B cell (primary cell): ENCODE results near the gene RASSF4. TPM values are rescaled to one million over a fixed set of nuclear protein-coding genes. Genes with fewer than 3 reads are reported as not detected.

Source experiments
- ATAC-seq: fragments of 200-7000 bp; cut with Tn5 transposase; one replicate; pipeline ENCODE4 v1.10.0; 2021; ENCODE audit warnings: low read depth, mild to moderate bottlenecking, moderate number of reproducible peaks, moderate library complexity
- CTCF ChIA-PET: fragments of 350-600 bp; sonication (Branson Sonifier 250); formaldehyde crosslinking; loops from one replicate; lab custom pipeline; 2021; ENCODE audit warnings: antibody characterized with exemption, inconsistent platforms; lab: Charles Lee
- POLR2A ChIA-PET: fragments of 350-600 bp; sonication (Branson Sonifier 250); formaldehyde crosslinking; loops from one replicate; lab custom pipeline; 2021; ENCODE audit warnings: antibody characterized with exemption; lab: Charles Lee
- DNase-seq: peaks from one replicate; pipeline ENCODE4 v3.0.0; 2013
- H2AFZ ChIP-seq: 2 replicates; pipeline ENCODE4 v1.6.1; 2012; ENCODE audit warnings: mild to moderate bottlenecking, low read depth, low read length; ENCODE audit not compliant: insufficient read depth, poor library complexity, severe bottlenecking
- H3K27ac ChIP-seq, 2 donors: 1 replicate in 1 of 2; 2 replicates in 1 of 2; pipeline ENCODE4 v1.5.1; 2012 to 2013; ENCODE audit warnings: low read length in 2 of 2, mild to moderate bottlenecking in 2 of 2, moderate library complexity in 1 of 2
- H3K27me3 ChIP-seq, 4 experiments: fragments of 200-600 bp in 1 of 4; sonication (generic) in 1 of 4; replicated peaks in 1 of 4; 1 replicate in 2 of 4; 2 replicates in 2 of 4; pipeline versions ENCODE4 v1.6.1 to v1.7.0; 2013 to 2016; ENCODE audit warnings: low read length in 3 of 4, mild to moderate bottlenecking in 2 of 4, mixed read lengths in 1 of 4, moderate library complexity in 1 of 4; ENCODE audit not compliant: insufficient read depth in 4 of 4, control insufficient read depth in 3 of 4; ENCODE audit errors: control extremely low read depth in 1 of 4
- H3K36me3 ChIP-seq, 2 experiments: replicated peaks in 1 of 2; 1 replicate in 1 of 2; 2 replicates in 1 of 2; pipeline versions ENCODE4 v1.6.1 to v1.7.1; 2013; ENCODE audit warnings: low read length in 1 of 2; ENCODE audit not compliant: insufficient read depth in 2 of 2, control insufficient read depth in 1 of 2; ENCODE audit errors: control extremely low read depth in 1 of 2, extremely low read depth in 1 of 2
- H3K4me1 ChIP-seq, 2 donors: fragments of 200-600 bp in 1 of 2; sonication (generic) in 1 of 2; 1 replicate in 1 of 2; 2 replicates in 1 of 2; pipeline versions ENCODE4 v1.5.1 to v1.6.1; 2013 to 2017; ENCODE audit warnings: low read length in 2 of 2; ENCODE audit not compliant: control insufficient read depth in 2 of 2, insufficient read depth in 2 of 2
- H3K4me2 ChIP-seq: replicated peaks from 2 replicates; pipeline ENCODE3; 2012; ENCODE audit warnings: mild to moderate bottlenecking, low read depth, low read length; ENCODE audit not compliant: poor library complexity, severe bottlenecking
- H3K4me3 ChIP-seq, 5 experiments: fragments of 200-600 bp in 1 of 5; sonication (generic) in 1 of 5; 1 replicate in 3 of 5; 2 replicates in 2 of 5; pipeline versions ENCODE4 v1.5.1 to v1.7.0; 2011 to 2016; ENCODE audit warnings: low read length in 4 of 5, mild to moderate bottlenecking in 4 of 5, low read depth in 2 of 5, control low read depth in 1 of 5, moderate library complexity in 1 of 5; ENCODE audit not compliant: insufficient read depth in 1 of 5; ENCODE audit errors: control extremely low read depth in 1 of 5, extremely low read depth in 1 of 5
- H3K79me2 ChIP-seq: fragments of 200-600 bp; sonication (generic); one replicate; pipeline ENCODE4 v1.6.0; 2016; ENCODE audit warnings: low read length; ENCODE audit not compliant: control insufficient read depth, insufficient read depth
- H3K9ac ChIP-seq: fragments of 200-600 bp; sonication (generic); 2 replicates; pipeline ENCODE4 v1.6.1; 2017; ENCODE audit warnings: mild to moderate bottlenecking, low read length, moderate library complexity
- H3K9me3 ChIP-seq, 3 donors: one replicate each; pipeline versions ENCODE4 v1.6.1 to v1.7.1; 2013; ENCODE audit warnings: low read length in 2 of 3; ENCODE audit not compliant: control insufficient read depth in 2 of 3, insufficient read depth in 1 of 3; ENCODE audit errors: control extremely low read depth in 1 of 3
- H4K20me1 ChIP-seq: 2 replicates; pipeline ENCODE4 v1.6.0; 2012; ENCODE audit warnings: mild to moderate bottlenecking, low read length; ENCODE audit not compliant: insufficient read depth, control insufficient read depth, poor library complexity, severe bottlenecking
- H3K27ac Mint-ChIP-seq: one replicate; pipeline ENCODE4 v1.8.0; 2021; ENCODE audit warnings: mixed read lengths
- H3K27me3 Mint-ChIP-seq: one replicate; pipeline ENCODE4 v1.8.0; 2021; ENCODE audit warnings: mixed read lengths
- H3K4me1 Mint-ChIP-seq: one replicate; pipeline ENCODE4 v1.8.0; 2021; ENCODE audit warnings: mixed read lengths
- H3K4me3 Mint-ChIP-seq: one replicate; pipeline ENCODE4 v1.8.0; 2021; ENCODE audit warnings: mixed read lengths
- H3K9me3 Mint-ChIP-seq: one replicate; pipeline ENCODE4 v1.8.0; 2022; ENCODE audit warnings: mixed read lengths; ENCODE audit not compliant: insufficient read depth
- EZH2 ChIP-seq: IDR thresholded peaks from 2 replicates; pipeline ENCODE4 v1.6.1; 2012; ENCODE audit warnings: borderline replicate concordance, low read depth, mild to moderate bottlenecking, moderate library complexity, low read length; ENCODE audit not compliant: insufficient read depth, poor library complexity, severe bottlenecking
- WGBS: methylation state at CpG from one replicate; pipeline ENCODE4 v1.1.5; 2013; ENCODE audit warnings: missing lambda C conversion rate; ENCODE audit not compliant: insufficient coverage; 5-methylcytosine and 5-hydroxymethylcytosine counted together
- intact Hi-C: fragments of 100-400 bp; cut with micrococcal nuclease; formaldehyde crosslinking; loops from one replicate; pipeline ENCODE4 v1.10.0; 2022
- polyA plus RNA-seq: library from polyadenylated mRNA; depleted of rRNA; stranded (reverse); fragments of >200 nt; gene quantifications from 2 replicates; pipeline ENCODE4 v1.2.3, GENCODE V29; 2012
- total RNA-seq, 2 donors: library from RNA; stranded (reverse); fragments of 120-200 nt in 1 of 2; gene quantifications; 1 replicate in 1 of 2; 2 replicates in 1 of 2; pipeline versions ENCODE4 v1.2.3 to v1.2.4, GENCODE V29; 2013 to 2022
- TF ChIP-seq, protein P1 (sequence below): fragments of 200-600 bp; IDR thresholded peaks from one replicate; pipeline ENCODE4 v1.8.0; 2022; ENCODE audit warnings: antibody characterized with exemption, mild to moderate bottlenecking

Gene RASSF4
- total and polyA plus RNA-seq, 2 donors (not counting 1 experiment from before 2014, with no cell fraction given), result 1.9 to 2.6 TPM

DNA sequence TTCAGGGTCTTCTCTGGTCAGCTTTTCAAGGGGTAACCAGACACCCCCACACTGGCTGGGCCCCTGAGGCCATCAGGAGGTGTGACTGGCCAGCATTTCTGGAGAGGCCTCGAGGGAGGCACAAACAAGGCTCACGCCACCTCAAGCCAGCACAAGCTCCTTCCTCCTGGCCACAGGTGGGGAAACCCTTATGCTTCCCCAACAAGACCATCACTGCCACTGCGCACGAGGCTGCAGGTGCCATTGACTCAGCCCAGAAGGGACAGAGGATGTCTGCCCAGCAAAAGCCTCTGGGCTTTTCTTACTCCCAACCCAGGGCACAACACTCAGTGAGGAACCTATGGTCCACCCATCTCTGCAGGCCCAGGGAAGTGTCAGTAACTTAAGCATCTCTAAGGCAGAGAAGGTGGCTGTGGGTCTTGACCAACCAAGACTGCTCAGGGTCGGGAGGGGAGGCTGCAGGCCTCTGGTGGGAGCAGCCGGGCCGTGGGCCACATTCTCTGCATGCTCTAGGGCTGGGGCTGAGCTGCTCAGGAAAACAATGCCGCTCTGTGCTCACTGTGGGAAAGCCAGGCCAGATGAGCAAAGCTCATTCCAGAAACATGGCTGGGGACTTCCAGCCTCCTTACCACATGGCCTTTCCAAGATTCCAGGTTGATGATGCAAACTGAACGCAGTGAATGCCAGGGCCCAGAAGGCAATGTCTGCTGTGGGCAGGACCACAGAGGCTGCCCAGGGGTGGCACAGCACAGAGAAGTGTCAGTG, 24.2 kb upstream of the RASSF4 start:
- Histone ChIP-seq H3K9ac (no peak overlapping the region), H3K79me2 (no peaks in the 10 kb centered on the region), H3K27me3 (no peaks in the 10 kb centered on the region), H3K36me3 (no peaks in the 10 kb centered on the region), H4K20me1 (no peaks in the 10 kb centered on the region), H3K4me3 (no peak overlapping the region), H3K9me3 (no peaks in the 10 kb centered on the region), H3K4me1 (peaks cover 0 to 8% of the 10 kb centered on the region in 2 donors), H3K4me2 (no peak overlapping the region), H2AFZ (no peak overlapping the region), H3K27ac (no peak overlapping the region)
- ChIA-PET POLR2A (no interaction called here), CTCF (interaction anchor here (1.2 to 6.4 kb wide), 5 partner anchors 11 to 44 kb away, joined by 3 to 93 read pairs (median 5); partner anchors contain the start of gene DEPP1)
- WGBS, result 82% methylated on average over 8 of the region's 9 CpGs
- intact Hi-C loops, result no loop called here
- H3K27me3 Mint-ChIP-seq, result no peaks in the 10 kb centered on the region
- TF ChIP-seq, protein P1, sequence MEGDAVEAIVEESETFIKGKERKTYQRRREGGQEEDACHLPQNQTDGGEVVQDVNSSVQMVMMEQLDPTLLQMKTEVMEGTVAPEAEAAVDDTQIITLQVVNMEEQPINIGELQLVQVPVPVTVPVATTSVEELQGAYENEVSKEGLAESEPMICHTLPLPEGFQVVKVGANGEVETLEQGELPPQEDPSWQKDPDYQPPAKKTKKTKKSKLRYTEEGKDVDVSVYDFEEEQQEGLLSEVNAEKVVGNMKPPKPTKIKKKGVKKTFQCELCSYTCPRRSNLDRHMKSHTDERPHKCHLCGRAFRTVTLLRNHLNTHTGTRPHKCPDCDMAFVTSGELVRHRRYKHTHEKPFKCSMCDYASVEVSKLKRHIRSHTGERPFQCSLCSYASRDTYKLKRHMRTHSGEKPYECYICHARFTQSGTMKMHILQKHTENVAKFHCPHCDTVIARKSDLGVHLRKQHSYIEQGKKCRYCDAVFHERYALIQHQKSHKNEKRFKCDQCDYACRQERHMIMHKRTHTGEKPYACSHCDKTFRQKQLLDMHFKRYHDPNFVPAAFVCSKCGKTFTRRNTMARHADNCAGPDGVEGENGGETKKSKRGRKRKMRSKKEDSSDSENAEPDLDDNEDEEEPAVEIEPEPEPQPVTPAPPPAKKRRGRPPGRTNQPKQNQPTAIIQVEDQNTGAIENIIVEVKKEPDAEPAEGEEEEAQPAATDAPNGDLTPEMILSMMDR, result no peak
- no peak for TF ChIP-seq EZH2
- no peaks in the 10 kb centered on the region for H3K4me1 Mint-ChIP-seq
- no peak overlapping the region for H3K4me3 Mint-ChIP-seq
- ATAC-seq (no peak), DNase-seq (no peak)
- H3K27ac Mint-ChIP-seq, result no peak overlapping the region
- peaks cover 5% of the 10 kb centered on the region for H3K9me3 Mint-ChIP-seq

DNA sequence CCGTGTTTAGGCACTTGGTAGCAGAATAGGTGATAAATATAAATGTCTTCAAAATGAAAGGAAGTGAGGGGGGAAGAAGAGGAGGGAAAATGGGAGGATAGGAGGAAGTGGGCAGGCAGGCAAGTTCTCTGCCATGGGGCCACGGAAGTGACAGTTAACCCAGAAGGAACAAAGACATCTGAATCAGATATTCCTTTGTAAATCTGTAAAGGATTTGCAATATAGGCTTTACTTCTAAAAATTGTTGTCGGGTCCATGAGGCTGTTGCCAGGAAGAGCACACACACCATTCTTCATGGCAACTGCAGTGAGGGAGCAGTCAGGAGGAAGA, 23.7 kb upstream of the RASSF4 start:
- H3K9me3 ChIP-seq, result no peaks in the 10 kb centered on the region
- H2AFZ ChIP-seq, result no peak overlapping the region
- Mint-ChIP-seq H3K4me3 (no peak overlapping the region), H3K27me3 (no peaks in the 10 kb centered on the region), H3K4me1 (no peaks in the 10 kb centered on the region), H3K27ac (no peak overlapping the region), H3K9me3 (peaks cover 5% of the 10 kb centered on the region)
- TF ChIP-seq EZH2, result no peak
- TF ChIP-seq, protein P1, result no peak
- H3K27me3 ChIP-seq, result no peaks in the 10 kb centered on the region
- no peak for ATAC-seq
- no peak overlapping the region for H3K4me2 ChIP-seq
- H3K4me1 ChIP-seq, result peaks cover 0 to 8% of the 10 kb centered on the region in 2 donors
- WGBS, result 0% methylated on average over 1 of the region's 3 CpGs
- H3K27ac ChIP-seq, result no peak overlapping the region
- H3K79me2 ChIP-seq, result no peaks in the 10 kb centered on the region
- intact Hi-C loops, result no loop called here
- ChIA-PET CTCF (interaction anchor here (1.6 to 6.4 kb wide), 2 partner anchors 10 to 44 kb away, joined by 5 to 93 read pairs; partner anchors contain the start of gene DEPP1), POLR2A (no interaction called here)
- H3K4me3 ChIP-seq, result no peak overlapping the region
- H3K36me3 ChIP-seq, result no peaks in the 10 kb centered on the region
- DNase-seq, result no peak
- H3K9ac ChIP-seq, result no peak overlapping the region
- no peaks in the 10 kb centered on the region for H4K20me1 ChIP-seq
